Measurements from ENCODE around the gene GPR21. TPM values are rescaled to one million over a fixed set of nuclear protein-coding genes. Genes with fewer than 3 reads are reported as not detected.
A peak's percentile ranks its signal among the peaks of the same experiment; 100 is the strongest.

GPR21 gene
- 0.39 and 0.63 TPM in 2 replicates for total RNA-seq

GRCh38 chr9:123033352-123033751, at the start of gene GPR21:
Gene GPR21, plus strand, starts transcription at chr9:123033667. Its CDS starts 900 bp downstream, at chr9:123034567.
- DNase-seq (ENCODE audit: low read depth in 2 of 2): no peak

- no peak for DNase-seq (ENCODE audit: low read depth in 2 of 2)
Observed at GRCh38 chr9:122986010-122986409, 47.5 kb upstream of the GPR21 start.

GRCh38 chr9:122988141-122988540, 45.3 kb upstream of the GPR21 start:
- no peak for DNase-seq (ENCODE audit: low read depth in 2 of 2)

GRCh38 chr9:122988920-122989621, 44.4 kb upstream of the GPR21 start:
- DNase-seq (ENCODE audit: low read depth in 2 of 2): peak in 1 of 2 donors; percentile 6

- peak; percentile 62 to 83 for DNase-seq (ENCODE audit: low read depth in 2 of 2)
Observed at GRCh38 chr9:122991370-122991830, 42.1 kb upstream of the GPR21 start.

GRCh38 chr9:122996586-122996985, 36.9 kb upstream of the GPR21 start:
- DNase-seq (ENCODE audit: low read depth in 2 of 2): no peak

GRCh38 chr9:122998448-122998847, 35.0 kb upstream of the GPR21 start:
- no peak for DNase-seq (ENCODE audit: low read depth in 2 of 2)

GRCh38 chr9:123000371-123001068, 32.9 kb upstream of the GPR21 start:
- peak in 1 of 2 donors; percentile 59 for DNase-seq (ENCODE audit: low read depth in 2 of 2)

GRCh38 chr9:123002754-123003153, 30.7 kb upstream of the GPR21 start:
- DNase-seq (ENCODE audit: low read depth in 2 of 2): peak in 1 of 2 donors; percentile 76

GRCh38 chr9:123003466-123003865, 30.0 kb upstream of the GPR21 start:
- peak in 1 of 2 donors; percentile 46 for DNase-seq (ENCODE audit: low read depth in 2 of 2)

GRCh38 chr9:123005964-123006363, 27.5 kb upstream of the GPR21 start:
- DNase-seq (ENCODE audit: low read depth in 2 of 2): no peak

GRCh38 chr9:123007269-123007668, 26.2 kb upstream of the GPR21 start:
- no peak for DNase-seq (ENCODE audit: low read depth in 2 of 2)

- no peak for DNase-seq (ENCODE audit: low read depth in 2 of 2)
Observed at GRCh38 chr9:123008909-123009308, 24.6 kb upstream of the GPR21 start.

GRCh38 chr9:123011380-123011779, 22.1 kb upstream of the GPR21 start:
- DNase-seq (ENCODE audit: low read depth in 2 of 2): no peak

GRCh38 chr9:123011878-123012528, 21.5 kb upstream of the GPR21 start:
- DNase-seq (ENCODE audit: low read depth in 2 of 2): no peak

GRCh38 chr9:123016631-123017030, 16.8 kb upstream of the GPR21 start:
- DNase-seq (ENCODE audit: low read depth in 2 of 2): no peak

- no peak for DNase-seq (ENCODE audit: low read depth in 2 of 2)
Observed at GRCh38 chr9:123020796-123021195, 12.7 kb upstream of the GPR21 start.

GRCh38 chr9:123026425-123026824, 7.0 kb upstream of the GPR21 start:
- DNase-seq (ENCODE audit: low read depth in 2 of 2): no peak

- DNase-seq (ENCODE audit: low read depth in 2 of 2): peak; percentile 38 to 51
Observed at GRCh38 chr9:123027517-123027916, 6.0 kb upstream of the GPR21 start.

GRCh38 chr9:123028136-123028535, 5.3 kb upstream of the GPR21 start:
- peak in 1 of 2 donors; percentile 58 for DNase-seq (ENCODE audit: low read depth in 2 of 2)

GRCh38 chr9:123028973-123029372, 4.5 kb upstream of the GPR21 start:
- no peak for DNase-seq (ENCODE audit: low read depth in 2 of 2)

- no peak for DNase-seq (ENCODE audit: low read depth in 2 of 2)
Observed at GRCh38 chr9:123031963-123032362, 1.5 kb upstream of the GPR21 start.

Data from dermis microvascular lymphatic vessel endothelial cell (primary cell).